Measurements from ENCODE around the gene EVI5L. TPM values are rescaled to one million over a fixed set of nuclear protein-coding genes. Genes with fewer than 3 reads are reported as not detected.

The EVI5L gene
- total RNA-seq, 8 experiments from 2014 or later, result 7.7 to 25.7 (median 16.7) TPM

GRCh38 chr19:7912697-7913564 lies 82.9 kb downstream of the EVI5L start:
- ATAC-seq (replicated peaks in 6 of 8), result no peak
- H3K4me1 ChIP-seq (replicated peaks in 1 of 2), result peaks cover 6 to 20% of the 10 kb centered on the region in 2 donors
- in situ Hi-C loops (cut with MboI; ENCODE audit: low pct_unique_long_range_greater_than_20kb in 2 of 9, low sequenced_read_pairs in 9 of 9, unreplicated experiment in 9 of 9), result no loop called here
- WGBS, 10 experiments, result 80 to 97% (median 92%) methylated on average over 1 to 17 of the region's 39 CpGs; no CpG with 5 or more reads in 7 of the 10 experiments
- H3K27ac ChIP-seq, result no peak overlapping the region
- H3K4me3 ChIP-seq, result no peak overlapping the region

DNA sequence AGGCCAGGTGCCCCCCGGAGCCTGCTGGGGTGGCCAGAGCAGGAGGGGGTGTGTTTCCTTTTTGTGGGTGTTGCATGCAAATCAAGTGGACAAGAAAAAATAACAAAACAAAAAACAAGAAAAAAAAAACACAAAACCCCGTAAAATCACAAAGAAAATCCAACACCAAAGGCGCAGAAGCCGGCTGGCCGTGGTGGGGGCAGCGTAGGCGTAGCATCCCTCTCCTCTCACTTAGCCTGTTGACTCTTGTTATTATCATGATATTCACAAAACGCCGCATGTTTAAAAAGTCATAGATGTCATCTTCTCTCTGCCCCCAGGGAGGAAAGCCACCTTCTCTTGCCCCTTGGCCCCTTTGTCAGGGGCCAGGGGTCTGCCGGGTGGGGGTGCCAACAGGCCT lies 83.6 kb downstream of the EVI5L start:
- Histone ChIP-seq H3K4me1 (replicated peaks in 1 of 2) (peaks cover 8 to 22% of the 10 kb centered on the region in 2 donors), H3K4me3 (no peak overlapping the region), H3K27ac (no peak overlapping the region)
- in situ Hi-C loops (cut with MboI; ENCODE audit: low pct_unique_long_range_greater_than_20kb in 2 of 9, low sequenced_read_pairs in 9 of 9, unreplicated experiment in 9 of 9), result no loop called here
- 64 to 97% (median 87%) methylated on average over 2 to 9 of the region's 10 CpGs; no CpG with 5 or more reads in 1 of the 10 experiments for WGBS, 10 experiments
- no peak for ATAC-seq (replicated peaks in 6 of 8)

GRCh38 chr19:7914099-7914498 lies 84.1 kb downstream of the EVI5L start:
- Histone ChIP-seq H3K27ac (no peak overlapping the region), H3K4me3 (no peak overlapping the region), H3K4me1 (replicated peaks in 1 of 2) (peaks cover 8 to 22% of the 10 kb centered on the region in 2 donors)
- in situ Hi-C loops (cut with MboI; ENCODE audit: low pct_unique_long_range_greater_than_20kb in 2 of 9, low sequenced_read_pairs in 9 of 9, unreplicated experiment in 9 of 9), result no loop called here
- ATAC-seq (replicated peaks in 6 of 8), result no peak
- WGBS, 10 experiments, result 40 to 100% (median 74%) methylated on average over 1 to 5 of the region's 12 CpGs; no CpG with 5 or more reads in 6 of the 10 experiments

Other genes with a start within 250 kb of the EVI5L start
- gene CAMSAP3, start 234.4 kb upstream of the EVI5L start, total RNA-seq, result 1 to 10 TPM in 7 of 8 experiments, under 1 TPM in 1; 0.46 to 7.9 (median 4.3) TPM
- gene XAB2, start 200.7 kb upstream of the EVI5L start, total RNA-seq, result 10 to 100 TPM in 7 of 8 experiments, 1 to 10 TPM in 1; 9.2 to 38.7 (median 22.6) TPM
- gene PET100, start 200.4 kb upstream of the EVI5L start, total RNA-seq, result 100 to 1,000 TPM in 6 of 8 experiments, 10 to 100 TPM in 2; 94.6 to 240 (median 105) TPM
- gene PCP2, start 196.5 kb upstream of the EVI5L start, total RNA-seq, result 1 to 10 TPM in 1 of 8 experiments, under 1 TPM in 2, not detected in 5; 0.16 to 1.2 (median 0.32) TPM
- 10 to 100 TPM in 2 of 8 experiments, 1 to 10 TPM in 6; 1.4 to 38.5 (median 3.5) TPM for gene STXBP2, start 193.1 kb upstream of the EVI5L start, total RNA-seq
- not detected for gene RETN, start 161.2 kb upstream of the EVI5L start, total RNA-seq
- gene MCEMP1, start 153.1 kb upstream of the EVI5L start, total RNA-seq, result under 1 TPM in 2 of 8 experiments, not detected in 6; 0.13 to 0.85 TPM
- gene TRAPPC5, start 149.4 kb upstream of the EVI5L start, total RNA-seq, result 100 to 1,000 TPM in 4 of 8 experiments, 10 to 100 TPM in 4; 54.1 to 192 (median 109) TPM
- under 1 TPM in 7 of 8 experiments, not detected in 1; 0.11 to 0.59 (median 0.32) TPM for gene FCER2, start 128.1 kb upstream of the EVI5L start, total RNA-seq
- under 1 TPM in 1 of 8 experiments, not detected in 7; 0.20 TPM for gene CLEC4G, start 98.1 kb upstream of the EVI5L start, total RNA-seq
- under 1 TPM in 6 of 8 experiments, not detected in 2; 0.09 to 0.57 (median 0.14) TPM for gene CD209, start 82.7 kb upstream of the EVI5L start, total RNA-seq
- under 1 TPM in 4 of 8 experiments, not detected in 4; 0.10 to 0.71 (median 0.24) TPM for gene CLEC4M, start 67.0 kb upstream of the EVI5L start, total RNA-seq
- 1 to 10 TPM in 5 of 8 experiments, under 1 TPM in 3; 0.27 to 6.4 (median 1.3) TPM for gene PRR36, start 44.2 kb downstream of the EVI5L start, total RNA-seq
- gene LRRC8E, start 58.3 kb downstream of the EVI5L start, total RNA-seq, result 1 to 10 TPM in 4 of 8 experiments, under 1 TPM in 3, not detected in 1; 0.16 to 3.1 (median 1.4) TPM
- gene MAP2K7, start 73.7 kb downstream of the EVI5L start, total RNA-seq, result 10 to 100 TPM; 10.3 to 28.2 (median 16.9) TPM
- gene TGFBR3L, start 84.6 kb downstream of the EVI5L start, total RNA-seq, result 1 to 10 TPM in 1 of 8 experiments, under 1 TPM in 6, not detected in 1; 0.16 to 1.2 (median 0.45) TPM
- gene SNAPC2, start 90.1 kb downstream of the EVI5L start, total RNA-seq, result 10 to 100 TPM; 12.5 to 27.1 (median 19.1) TPM
- gene CTXN1, start 95.9 kb downstream of the EVI5L start, total RNA-seq, result 10 to 100 TPM in 2 of 8 experiments, 1 to 10 TPM in 5, under 1 TPM in 1; 0.87 to 29.6 (median 9.1) TPM
- gene TIMM44, start 113.4 kb downstream of the EVI5L start, total RNA-seq, result 100 to 1,000 TPM in 2 of 8 experiments, 10 to 100 TPM in 6; 38.7 to 106 (median 65.1) TPM
- 10 to 100 TPM; 22.4 to 86.2 (median 31.9) TPM for gene ELAVL1, start 175.4 kb downstream of the EVI5L start, total RNA-seq
- 1 to 10 TPM in 1 of 8 experiments, under 1 TPM in 3, not detected in 4; 0.41 to 1.3 (median 0.75) TPM for gene CCL25, start 222.5 kb downstream of the EVI5L start, total RNA-seq